NCI-H1092 treated with DMSO at 0.1 percent for 48 hours (cell line): ENCODE results near the gene EHD1.

Experiments used
- DNase-seq: peaks from one replicate; lab custom pipeline; 2025; lab: John Stamatoyannopoulos, UW

EHD1 gene

GRCh38 chr11:64842851-64843685 is 35.4 kb downstream of the EHD1 start:
- no peak for DNase-seq

- DNase-seq, result no peak
Measured at GRCh38 chr11:64842366-64842759, 36.1 kb downstream of the EHD1 start.

GRCh38 chr11:64841592-64842365 is 36.6 kb downstream of the EHD1 start:
- DNase-seq, result no peak

GRCh38 chr11:64839887-64840782 is 38.3 kb downstream of the EHD1 start:
- DNase-seq, result no peak

- DNase-seq, result no peak
Measured at GRCh38 chr11:64839335-64839734, 39.1 kb downstream of the EHD1 start.

GRCh38 chr11:64838600-64839334 is 39.7 kb downstream of the EHD1 start:
- no peak for DNase-seq

GRCh38 chr11:64837887-64838351 is 40.5 kb downstream of the EHD1 start:
- DNase-seq, result no peak

GRCh38 chr11:64836448-64837072 is 41.9 kb downstream of the EHD1 start:
- DNase-seq, result no peak

- no peak for DNase-seq
Measured at GRCh38 chr11:64835616-64836447, 42.6 kb downstream of the EHD1 start.

GRCh38 chr11:64834723-64835615 is 43.5 kb downstream of the EHD1 start:
- DNase-seq, result no peak

GRCh38 chr11:64834031-64834722 is 44.2 kb downstream of the EHD1 start:
- no peak for DNase-seq

GRCh38 chr11:64833509-64833908 is 44.9 kb downstream of the EHD1 start:
- DNase-seq, result no peak

GRCh38 chr11:64833198-64833502 is 45.3 kb downstream of the EHD1 start:
- no peak for DNase-seq

GRCh38 chr11:64832467-64833197 is 45.8 kb downstream of the EHD1 start:
- DNase-seq, result no peak

GRCh38 chr11:64831411-64831891 is 47.0 kb downstream of the EHD1 start:
- DNase-seq, result peak; percentile 59

GRCh38 chr11:64829536-64830251 is 48.7 kb downstream of the EHD1 start:
- DNase-seq, result no peak

- DNase-seq, result no peak
Measured at GRCh38 chr11:64827451-64827839, 51.0 kb downstream of the EHD1 start.
